Measurements from ENCODE around the gene WIPI1. TPM values are rescaled to one million over a fixed set of nuclear protein-coding genes. Genes with fewer than 3 reads are reported as not detected.

Gene WIPI1
- total RNA-seq, 1 donor from 2014 or later = 37.6 TPM

Small RNAs within 50 kb of the gene (small RNA-seq; reads per million reads assigned to genes)
- gene MIR635 = not detected

Other genes with a start within 250 kb of the WIPI1 start
- 49.6 TPM for gene AMZ2, start 209.5 kb downstream of the WIPI1 start, total RNA-seq
- gene SLC16A6, start 166.4 kb downstream of the WIPI1 start, total RNA-seq = 1.0 TPM
- 1.6 TPM for gene ARSG, start 166.0 kb downstream of the WIPI1 start, total RNA-seq
- 267 TPM for gene PRKAR1A, start 54.9 kb upstream of the WIPI1 start, total RNA-seq
- 5.2 TPM for gene FAM20A, start 143.9 kb upstream of the WIPI1 start, total RNA-seq